Measurements from ENCODE around the gene CHST15. TPM values are rescaled to one million over a fixed set of nuclear protein-coding genes. Genes with fewer than 3 reads are reported as not detected.

Gene CHST15
- total and polyA plus RNA-seq, 2 of the 4 experiments (the other 2 are of a cell fraction), result 0.14 to 0.18 TPM

DNA sequence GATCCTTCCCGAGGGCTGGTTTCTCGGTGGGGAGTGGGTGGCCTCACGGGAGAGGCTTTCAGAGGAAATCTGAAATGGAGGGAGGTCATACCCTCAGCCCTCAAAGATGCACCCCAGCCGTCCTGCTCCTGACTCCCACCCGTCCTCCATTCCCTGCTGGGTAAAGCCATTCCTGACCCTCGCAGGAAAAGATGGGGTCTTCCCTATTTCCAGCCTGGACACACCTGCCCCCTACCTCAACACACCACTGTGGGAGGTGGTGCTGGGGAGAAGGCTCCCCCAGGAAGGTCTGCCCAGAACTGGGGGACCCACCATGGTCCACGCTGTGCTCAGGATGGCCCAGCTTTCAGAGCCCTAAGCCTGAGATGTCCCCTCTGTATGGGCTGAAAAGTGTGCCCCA is 86.9 kb downstream of the CHST15 start:
- DNase-seq (no peak), ATAC-seq (ENCODE audit: low read depth) (no peak)
- H3K4me1 ChIP-seq (ENCODE audit: control insufficient read depth, insufficient read depth, low read length), result no peaks in the 10 kb centered on the region
- no peak overlapping the region for H3K56ac ChIP-seq (ENCODE audit: extremely low read depth, insufficient read depth, low read length)
- H3K9me3 ChIP-seq (ENCODE audit: control insufficient read depth, insufficient read depth, low read length), result 0 out of 2 replicates have a peak, but pooled peaks cover 3% of the 10 kb centered on the region
- no peak overlapping the region for H3K14ac ChIP-seq (replicated peaks; ENCODE audit: low read depth, low read length)
- H2AFZ ChIP-seq (replicated peaks; ENCODE audit: low read length, poor library complexity), result no peak overlapping the region
- no peaks in the 10 kb centered on the region for H3K27me3 ChIP-seq (ENCODE audit: control insufficient read depth, insufficient read depth, low read length)
- H3K18ac ChIP-seq (ENCODE audit: low read depth, low read length), result no peak overlapping the region
- H3K9me1 ChIP-seq (ENCODE audit: insufficient read depth, low read length), result no peaks in the 10 kb centered on the region
- no peak overlapping the region for H4K5ac ChIP-seq (ENCODE audit: low read depth, low read length)
- intact Hi-C loops (cut with micrococcal nuclease) (no loop called here), dilution Hi-C loops (cut with HindIII; ENCODE audit: low sequenced_read_pairs, unreplicated experiment) (no loop called here), in situ Hi-C loops (cut with MboI; ENCODE audit: low sequenced_read_pairs) (no loop called here)
- ChIA-PET POLR2A (ENCODE audit: unreplicated experiment) (no interaction called here), CTCF (no interaction called here)
- no peak overlapping the region for H2BK15ac ChIP-seq (ENCODE audit: low read depth, low read length)
- no peaks in the 10 kb centered on the region for H4K20me1 ChIP-seq (ENCODE audit: insufficient read depth, low read length)
- no TSS peak for BruUV-seq (replicated peaks)
- H3K79me1 ChIP-seq (ENCODE audit: low read depth in 1 of 2, low read length in 2 of 2), result no peaks in the 10 kb centered on the region
- H2BK5ac ChIP-seq (ENCODE audit: low read depth, low read length, poor library complexity, severe bottlenecking), result no peak overlapping the region
- WGBS, 2 experiments (ENCODE audit: extremely low coverage in 2 of 2, insufficient read length in 1 of 2), result no CpG with 5 or more reads among the region's 7 CpGs
- H3K9ac ChIP-seq (ENCODE audit: low read depth, low read length), result no peak overlapping the region
- H3K4ac ChIP-seq (ENCODE audit: low read depth, low read length), result no peak overlapping the region
- no peak overlapping the region for H2AK9ac ChIP-seq (replicated peaks; ENCODE audit: low read depth, low read length, poor library complexity)
- H4K8ac ChIP-seq (ENCODE audit: low read depth in 2 of 2, low read length in 2 of 2), result no peak overlapping the region
- no peak overlapping the region for H3K4me2 ChIP-seq (ENCODE audit: low read depth, low read length)
- no peak overlapping the region for H2AK5ac ChIP-seq (ENCODE audit: low read depth, low read length)
- no peak overlapping the region for H2BK120ac ChIP-seq (ENCODE audit: low read depth, low read length)
- no peak for TF ChIP-seq CHD1 (IDR thresholded peaks at IDR 0.05; ENCODE audit: low read depth, low read length)
- TF ChIP-seq MXI1 (IDR thresholded peaks at IDR 0.05; ENCODE audit: borderline replicate concordance, low read depth, low read length), result no peak
- TF ChIP-seq POLR2A (IDR thresholded peaks at IDR 0.05; ENCODE audit: low read depth, low read length), result no peak
- TF ChIP-seq RAD21 (IDR thresholded peaks at IDR 0.05; ENCODE audit: low read length), result no peak
- TF ChIP-seq, protein P1, sequence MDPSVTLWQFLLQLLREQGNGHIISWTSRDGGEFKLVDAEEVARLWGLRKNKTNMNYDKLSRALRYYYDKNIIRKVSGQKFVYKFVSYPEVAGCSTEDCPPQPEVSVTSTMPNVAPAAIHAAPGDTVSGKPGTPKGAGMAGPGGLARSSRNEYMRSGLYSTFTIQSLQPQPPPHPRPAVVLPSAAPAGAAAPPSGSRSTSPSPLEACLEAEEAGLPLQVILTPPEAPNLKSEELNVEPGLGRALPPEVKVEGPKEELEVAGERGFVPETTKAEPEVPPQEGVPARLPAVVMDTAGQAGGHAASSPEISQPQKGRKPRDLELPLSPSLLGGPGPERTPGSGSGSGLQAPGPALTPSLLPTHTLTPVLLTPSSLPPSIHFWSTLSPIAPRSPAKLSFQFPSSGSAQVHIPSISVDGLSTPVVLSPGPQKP (IDR thresholded peaks at IDR 0.05; ENCODE audit: borderline replicate concordance, low read depth, low read length), result no peak
- no peak for TF ChIP-seq MAFK (IDR thresholded peaks at IDR 0.05; ENCODE audit: low read depth, low read length)
- TF ChIP-seq MAZ (IDR thresholded peaks at IDR 0.05; ENCODE audit: borderline replicate concordance, low read depth, low read length), result no peak
- TF ChIP-seq FOS (IDR thresholded peaks at IDR 0.05; ENCODE audit: low read depth, low read length), result no peak
- TF ChIP-seq, protein P2, sequence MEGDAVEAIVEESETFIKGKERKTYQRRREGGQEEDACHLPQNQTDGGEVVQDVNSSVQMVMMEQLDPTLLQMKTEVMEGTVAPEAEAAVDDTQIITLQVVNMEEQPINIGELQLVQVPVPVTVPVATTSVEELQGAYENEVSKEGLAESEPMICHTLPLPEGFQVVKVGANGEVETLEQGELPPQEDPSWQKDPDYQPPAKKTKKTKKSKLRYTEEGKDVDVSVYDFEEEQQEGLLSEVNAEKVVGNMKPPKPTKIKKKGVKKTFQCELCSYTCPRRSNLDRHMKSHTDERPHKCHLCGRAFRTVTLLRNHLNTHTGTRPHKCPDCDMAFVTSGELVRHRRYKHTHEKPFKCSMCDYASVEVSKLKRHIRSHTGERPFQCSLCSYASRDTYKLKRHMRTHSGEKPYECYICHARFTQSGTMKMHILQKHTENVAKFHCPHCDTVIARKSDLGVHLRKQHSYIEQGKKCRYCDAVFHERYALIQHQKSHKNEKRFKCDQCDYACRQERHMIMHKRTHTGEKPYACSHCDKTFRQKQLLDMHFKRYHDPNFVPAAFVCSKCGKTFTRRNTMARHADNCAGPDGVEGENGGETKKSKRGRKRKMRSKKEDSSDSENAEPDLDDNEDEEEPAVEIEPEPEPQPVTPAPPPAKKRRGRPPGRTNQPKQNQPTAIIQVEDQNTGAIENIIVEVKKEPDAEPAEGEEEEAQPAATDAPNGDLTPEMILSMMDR (conservative IDR thresholded peaks at IDR 0.05; ENCODE audit: low read depth, low read length), result no peak
- no peak overlapping the region for H3K23ac ChIP-seq (ENCODE audit: low read depth, low read length)
- H2BK20ac ChIP-seq (ENCODE audit: low read depth, low read length), result no peak overlapping the region
- no peak overlapping the region for H4K91ac ChIP-seq (ENCODE audit: insufficient read depth, low read depth, low read length)
- no peak overlapping the region for H3K4me3 ChIP-seq (ENCODE audit: insufficient read depth, low read depth, low read length)
- H3K36me3 ChIP-seq (ENCODE audit: control insufficient read depth, insufficient read depth, low read length), result no peaks in the 10 kb centered on the region
- H3K27ac ChIP-seq (ENCODE audit: insufficient read depth, low read length), result no peak overlapping the region

All from IMR-90 (cell line).